Thyroid gland (tissue), 4 donors: ENCODE measurements around the gene PCNA. TPM values are rescaled to one million over a fixed set of nuclear protein-coding genes. Genes with fewer than 3 reads are reported as not detected.

Experiments
- DNase-seq, 2 donors: peaks; one replicate each; pipeline ENCODE4 v3.0.0-alpha.2; 2019
- H3K27ac ChIP-seq, 3 donors: fragments of 200-600 bp; sonication (generic); 1 replicate in 2 of 3; 2 replicates in 1 of 3; pipeline ENCODE4 v1.5.1; 2016 to 2019; ENCODE audit warnings: mild to moderate bottlenecking in 1 of 3, moderate library complexity in 1 of 3
- H3K27me3 ChIP-seq: fragments of 200-600 bp; sonication (generic); one replicate; pipeline ENCODE4 v1.5.1; 2019
- H3K36me3 ChIP-seq, 2 donors: fragments of 200-600 bp; sonication (generic); one replicate each; pipeline ENCODE4 v1.5.1; 2016 to 2019
- H3K4me1 ChIP-seq, 2 donors: fragments of 200-600 bp; sonication (generic); one replicate each; pipeline ENCODE4 v1.5.1; 2017 to 2019
- H3K4me3 ChIP-seq, 3 donors: fragments of 200-600 bp; sonication (generic); replicated peaks in 1 of 3; 1 replicate in 2 of 3; 2 replicates in 1 of 3; pipeline ENCODE4 v1.5.1; 2016; ENCODE audit warnings: mild to moderate bottlenecking in 1 of 3
- H3K9me3 ChIP-seq: fragments of 200-600 bp; sonication (generic); one replicate; pipeline ENCODE4 v1.5.1; 2017
- POLR2A ChIP-seq, 2 donors: fragments of 450-650 bp; IDR thresholded peaks; one replicate each; pipeline ENCODE4 v1.6.1; 2017; ENCODE audit warnings: antibody characterized with exemption in 2 of 2, mild to moderate bottlenecking in 2 of 2, moderate library complexity in 1 of 2
- WGBS, 2 donors: methylation state at CpG; one replicate each; pipeline ENCODE4 v1.1.5; 2017; 5-methylcytosine and 5-hydroxymethylcytosine counted together
- intact Hi-C: fragments of 100-400 bp; cut with DNase I; formaldehyde crosslinking; loops from one replicate; pipeline ENCODE4 v1.15.1; 2023
- total RNA-seq, 4 donors: library from RNA; depleted of rRNA; stranded (reverse); fragments of >200 nt; gene quantifications; one replicate each; pipeline ENCODE4 v1.2.3, GENCODE V29; 2016
- TF ChIP-seq, protein P1 (sequence below), 6 experiments: fragments of 200-600 bp in 3 of 6; fragments of 450-650 bp in 3 of 6; sonication (generic) in 3 of 6; IDR thresholded peaks; one replicate each; pipeline ENCODE4 v1.5.1; 2016 to 2019; ENCODE audit warnings: antibody characterized with exemption in 6 of 6, mild to moderate bottlenecking in 2 of 6, inconsistent platforms in 1 of 6, moderate library complexity in 1 of 6

The PCNA gene
- total RNA-seq, 4 donors from 2014 or later = 35.1 to 66.1 (median 55.8) TPM

DNA sequence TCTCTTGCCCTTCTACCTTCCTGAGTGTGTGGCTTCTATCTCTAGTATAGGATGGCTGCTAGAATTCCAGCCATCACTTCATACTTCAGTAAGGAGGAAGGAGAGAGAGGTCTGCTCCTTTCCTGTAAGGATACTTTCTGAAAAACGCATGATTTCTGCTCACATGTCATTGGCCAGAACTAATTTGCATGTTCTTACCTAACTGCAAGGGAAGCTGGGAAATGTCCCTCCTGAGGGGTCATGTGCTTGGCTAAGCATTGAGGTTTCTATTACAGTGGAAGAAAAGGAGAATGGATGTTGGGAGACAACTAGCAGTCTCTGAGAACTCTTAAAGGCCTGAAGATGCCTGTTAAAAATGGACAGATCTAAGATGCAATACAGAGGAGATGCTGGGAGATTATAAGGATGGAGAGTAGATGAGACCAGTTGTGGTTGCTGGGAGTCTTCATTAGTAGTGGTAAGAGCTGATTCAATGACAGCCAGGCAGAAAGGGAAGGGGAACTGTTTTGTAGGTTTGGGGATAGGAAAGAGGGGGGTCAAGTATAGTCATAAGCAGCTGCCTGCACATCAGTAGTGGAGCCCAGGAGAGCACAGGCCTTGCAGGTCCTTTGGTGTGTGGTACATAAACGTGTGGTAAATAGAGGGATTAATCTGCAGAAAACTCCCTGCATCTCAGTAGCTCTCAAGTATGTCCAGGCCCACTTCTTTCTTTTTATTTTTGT, 27.3 kb upstream of the PCNA start:
- WGBS, 2 donors = 79 to 86% methylated on average over 2 of the region's 2 CpGs
- Histone ChIP-seq H3K27me3 (no peaks in the 10 kb centered on the region), H3K27ac (no peak overlapping the region), H3K4me1 (peaks cover 7 to 31% of the 10 kb centered on the region in 2 donors), H3K36me3 (no peaks in the 10 kb centered on the region), H3K9me3 (no peaks in the 10 kb centered on the region), H3K4me3 (no peak overlapping the region)
- DNase-seq = no peak
- TF ChIP-seq, protein P1, sequence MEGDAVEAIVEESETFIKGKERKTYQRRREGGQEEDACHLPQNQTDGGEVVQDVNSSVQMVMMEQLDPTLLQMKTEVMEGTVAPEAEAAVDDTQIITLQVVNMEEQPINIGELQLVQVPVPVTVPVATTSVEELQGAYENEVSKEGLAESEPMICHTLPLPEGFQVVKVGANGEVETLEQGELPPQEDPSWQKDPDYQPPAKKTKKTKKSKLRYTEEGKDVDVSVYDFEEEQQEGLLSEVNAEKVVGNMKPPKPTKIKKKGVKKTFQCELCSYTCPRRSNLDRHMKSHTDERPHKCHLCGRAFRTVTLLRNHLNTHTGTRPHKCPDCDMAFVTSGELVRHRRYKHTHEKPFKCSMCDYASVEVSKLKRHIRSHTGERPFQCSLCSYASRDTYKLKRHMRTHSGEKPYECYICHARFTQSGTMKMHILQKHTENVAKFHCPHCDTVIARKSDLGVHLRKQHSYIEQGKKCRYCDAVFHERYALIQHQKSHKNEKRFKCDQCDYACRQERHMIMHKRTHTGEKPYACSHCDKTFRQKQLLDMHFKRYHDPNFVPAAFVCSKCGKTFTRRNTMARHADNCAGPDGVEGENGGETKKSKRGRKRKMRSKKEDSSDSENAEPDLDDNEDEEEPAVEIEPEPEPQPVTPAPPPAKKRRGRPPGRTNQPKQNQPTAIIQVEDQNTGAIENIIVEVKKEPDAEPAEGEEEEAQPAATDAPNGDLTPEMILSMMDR (IDR thresholded peaks at IDR 0.05) = no peak
- intact Hi-C loops = no loop called here

DNA sequence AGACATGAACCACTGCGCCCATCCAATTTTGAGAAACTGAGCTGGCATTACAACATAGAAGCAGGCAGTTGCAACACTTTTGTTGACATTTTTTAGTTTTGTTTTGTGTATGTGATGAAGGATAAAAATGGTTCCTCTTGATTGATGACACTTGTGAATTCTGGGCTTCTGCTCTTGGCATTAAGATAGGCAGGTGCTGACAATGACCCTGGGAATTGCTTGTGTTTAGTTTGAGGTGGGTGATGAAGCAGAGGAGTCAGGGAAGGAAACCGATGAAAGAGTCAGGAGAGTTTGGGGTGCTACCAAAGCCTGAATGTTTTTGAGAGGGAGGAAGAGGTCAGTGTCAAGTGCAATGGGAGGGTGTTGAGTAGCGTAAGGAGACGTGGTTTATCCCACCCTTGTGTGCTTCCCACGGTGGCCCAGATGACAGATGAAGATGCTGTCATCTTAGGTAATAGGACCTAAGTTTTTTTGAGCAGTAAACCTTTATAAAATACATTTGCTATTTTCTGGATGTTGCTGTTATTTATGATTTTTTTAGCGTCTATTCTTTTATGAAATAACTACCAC, 26.4 kb upstream of the PCNA start:
- Histone ChIP-seq H3K27ac (no peak overlapping the region), H3K27me3 (no peaks in the 10 kb centered on the region), H3K4me3 (no peak overlapping the region), H3K4me1 (peaks cover 10 to 39% of the 10 kb centered on the region in 2 donors), H3K36me3 (no peaks in the 10 kb centered on the region), H3K9me3 (no peaks in the 10 kb centered on the region)
- intact Hi-C loops = no loop called here
- no peak for DNase-seq
- TF ChIP-seq, protein P1 (IDR thresholded peaks at IDR 0.05) = no peak
- no peak for TF ChIP-seq POLR2A (IDR thresholded peaks at IDR 0.05)
- 94 to 96% methylated on average over 6 of the region's 6 CpGs for WGBS, 2 donors

DNA sequence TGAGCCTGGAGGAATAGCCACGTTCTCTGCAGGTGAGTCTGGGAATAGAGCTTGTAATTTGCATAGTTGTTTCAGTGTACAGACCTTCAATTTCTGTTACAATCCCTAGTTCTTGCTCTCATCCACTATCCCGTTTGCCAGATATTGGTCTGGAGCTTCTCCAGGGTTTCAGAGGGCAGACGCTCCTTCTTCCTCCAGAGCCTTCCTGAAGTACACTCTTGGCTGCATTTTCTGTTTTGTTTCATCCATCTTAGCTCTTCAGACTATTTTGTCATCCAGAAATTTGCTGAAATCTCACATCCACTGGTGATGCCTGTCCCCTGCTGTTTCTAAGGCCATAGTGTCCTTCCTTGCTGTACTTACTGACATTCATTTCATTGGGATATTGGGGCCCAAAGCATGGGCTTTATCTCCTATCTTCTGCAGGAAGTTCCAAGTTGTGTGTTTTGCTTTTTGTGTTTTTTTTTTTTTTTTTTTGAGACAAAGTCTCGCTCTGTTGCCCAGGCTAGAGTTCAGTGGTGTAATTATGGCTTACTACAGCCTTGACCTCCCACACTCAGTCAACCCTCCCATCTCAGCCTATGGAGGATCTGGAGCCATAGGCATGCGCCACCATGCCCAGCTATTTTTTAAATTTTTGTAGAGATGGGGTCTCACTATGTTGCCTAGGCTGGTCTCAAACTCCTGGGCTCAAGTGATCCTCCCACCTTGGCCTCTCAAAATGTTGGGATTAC, 25.8 kb upstream of the PCNA start:
- TF ChIP-seq POLR2A (IDR thresholded peaks at IDR 0.05) = no peak
- intact Hi-C loops = no loop called here
- peaks cover 9 to 42% of the 10 kb centered on the region in 2 donors for H3K4me1 ChIP-seq
- H3K36me3 ChIP-seq = no peaks in the 10 kb centered on the region
- no peaks in the 10 kb centered on the region for H3K27me3 ChIP-seq
- H3K9me3 ChIP-seq = no peaks in the 10 kb centered on the region
- DNase-seq = no peak
- H3K4me3 ChIP-seq = no peak overlapping the region
- whole genome bisulfite sequencing, 2 donors = 55 to 60% methylated on average over 5 of the region's 5 CpGs
- H3K27ac ChIP-seq = no peak overlapping the region

DNA sequence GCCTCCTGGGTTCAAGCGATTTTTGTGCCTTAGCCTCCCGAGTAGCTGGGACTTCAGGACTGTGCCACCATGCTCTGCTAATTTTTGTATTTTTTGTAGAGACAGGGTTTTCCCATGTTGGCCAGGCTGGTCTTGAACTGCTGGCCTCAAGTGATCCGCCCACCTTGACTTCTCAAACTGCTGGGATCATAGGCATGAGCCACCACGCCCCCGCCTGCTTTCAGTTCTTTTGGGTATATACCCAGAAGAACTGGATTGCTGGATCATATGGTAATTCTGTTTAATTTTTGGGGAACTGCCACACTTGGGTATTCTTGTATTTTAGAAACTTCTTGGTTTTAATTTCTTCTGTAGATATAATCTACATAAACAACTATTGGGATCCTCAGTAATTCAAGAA, 24.1 kb upstream of the PCNA start:
- Histone ChIP-seq H3K9me3 (no peaks in the 10 kb centered on the region), H3K4me3 (no peak overlapping the region), H3K36me3 (no peaks in the 10 kb centered on the region), H3K27me3 (no peaks in the 10 kb centered on the region), H3K4me1 (peaks cover 4 to 38% of the 10 kb centered on the region in 2 donors), H3K27ac (no peak overlapping the region)
- DNase-seq = no peak
- TF ChIP-seq, protein P1 (IDR thresholded peaks at IDR 0.05) = no peak
- TF ChIP-seq POLR2A (IDR thresholded peaks at IDR 0.05) = no peak
- 86 to 89% methylated on average over 5 of the region's 5 CpGs for WGBS, 2 donors
- intact Hi-C loops = no loop called here

DNA sequence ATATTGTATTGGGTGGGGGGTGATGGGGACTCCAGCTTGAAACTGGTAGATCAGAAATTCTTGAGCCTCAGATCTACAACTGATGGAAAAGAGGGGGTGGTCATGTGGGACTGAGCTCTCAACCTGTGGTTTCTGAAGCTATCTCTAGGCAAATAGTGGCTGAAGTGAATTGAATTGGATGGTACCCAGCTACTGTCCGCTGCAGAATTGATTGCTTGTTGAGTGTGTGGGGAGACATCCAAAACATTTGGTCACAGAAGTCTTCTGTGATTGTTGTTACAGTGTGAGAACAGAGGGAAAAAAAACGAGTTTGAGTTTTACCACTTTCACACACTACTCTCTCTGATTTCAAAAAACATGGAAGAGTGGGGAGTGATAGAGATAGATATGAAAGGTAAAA, 21.9 kb upstream of the PCNA start:
- Histone ChIP-seq H3K4me1 (peaks cover 4 to 25% of the 10 kb centered on the region in 2 donors), H3K27ac (no peak overlapping the region), H3K27me3 (no peaks in the 10 kb centered on the region), H3K36me3 (no peaks in the 10 kb centered on the region), H3K9me3 (no peaks in the 10 kb centered on the region), H3K4me3 (no peak overlapping the region)
- intact Hi-C loops = no loop called here
- WGBS, 2 donors = 21 to 39% methylated on average over 2 of the region's 2 CpGs
- DNase-seq = peak in 1 of 2 donors; percentile 4
- TF ChIP-seq, protein P1 (IDR thresholded peaks at IDR 0.05) = no peak
- no peak for TF ChIP-seq POLR2A (IDR thresholded peaks at IDR 0.05)
